LNCAP (cell line): Measurements from ENCODE around the gene CISD3.

Experiments
- TF ChIP-seq, protein P1 (sequence below): fragments of 450-650 bp; IDR thresholded peaks from 2 replicates; pipeline ENCODE4 v1.5.1; 2017; ENCODE audit warnings: mild to moderate bottlenecking

CISD3 gene

GRCh38 chr17:38761612-38762011 lies 31.5 kb downstream of the CISD3 start:
- TF ChIP-seq, protein P1, sequence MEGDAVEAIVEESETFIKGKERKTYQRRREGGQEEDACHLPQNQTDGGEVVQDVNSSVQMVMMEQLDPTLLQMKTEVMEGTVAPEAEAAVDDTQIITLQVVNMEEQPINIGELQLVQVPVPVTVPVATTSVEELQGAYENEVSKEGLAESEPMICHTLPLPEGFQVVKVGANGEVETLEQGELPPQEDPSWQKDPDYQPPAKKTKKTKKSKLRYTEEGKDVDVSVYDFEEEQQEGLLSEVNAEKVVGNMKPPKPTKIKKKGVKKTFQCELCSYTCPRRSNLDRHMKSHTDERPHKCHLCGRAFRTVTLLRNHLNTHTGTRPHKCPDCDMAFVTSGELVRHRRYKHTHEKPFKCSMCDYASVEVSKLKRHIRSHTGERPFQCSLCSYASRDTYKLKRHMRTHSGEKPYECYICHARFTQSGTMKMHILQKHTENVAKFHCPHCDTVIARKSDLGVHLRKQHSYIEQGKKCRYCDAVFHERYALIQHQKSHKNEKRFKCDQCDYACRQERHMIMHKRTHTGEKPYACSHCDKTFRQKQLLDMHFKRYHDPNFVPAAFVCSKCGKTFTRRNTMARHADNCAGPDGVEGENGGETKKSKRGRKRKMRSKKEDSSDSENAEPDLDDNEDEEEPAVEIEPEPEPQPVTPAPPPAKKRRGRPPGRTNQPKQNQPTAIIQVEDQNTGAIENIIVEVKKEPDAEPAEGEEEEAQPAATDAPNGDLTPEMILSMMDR: peak; percentile 29; the same call in 1 of the 2 replicates

DNA sequence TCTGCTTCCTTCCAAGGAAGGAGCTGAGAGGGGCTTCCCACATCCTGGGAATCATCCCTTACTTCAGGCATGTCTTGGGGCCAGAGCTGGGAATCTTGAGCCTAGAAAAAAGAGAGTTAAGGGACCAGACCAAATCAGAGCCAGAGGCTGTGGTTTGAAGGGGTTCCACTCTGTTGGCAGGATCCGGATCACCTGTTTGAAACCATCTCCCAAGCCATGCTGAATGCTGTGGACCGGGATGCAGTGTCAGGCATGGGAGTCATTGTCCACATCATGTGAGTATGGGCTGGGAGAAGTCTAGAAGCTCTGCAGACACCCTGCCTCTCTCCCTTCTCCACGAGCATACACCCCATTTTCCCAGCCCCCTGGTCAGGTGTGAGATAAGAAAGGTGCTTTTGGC lies 32.1 kb downstream of the CISD3 start:
- TF ChIP-seq, protein P1: no peak

- TF ChIP-seq, protein P1: no peak
Measured at GRCh38 chr17:38766341-38766740, 36.2 kb downstream of the CISD3 start.

DNA sequence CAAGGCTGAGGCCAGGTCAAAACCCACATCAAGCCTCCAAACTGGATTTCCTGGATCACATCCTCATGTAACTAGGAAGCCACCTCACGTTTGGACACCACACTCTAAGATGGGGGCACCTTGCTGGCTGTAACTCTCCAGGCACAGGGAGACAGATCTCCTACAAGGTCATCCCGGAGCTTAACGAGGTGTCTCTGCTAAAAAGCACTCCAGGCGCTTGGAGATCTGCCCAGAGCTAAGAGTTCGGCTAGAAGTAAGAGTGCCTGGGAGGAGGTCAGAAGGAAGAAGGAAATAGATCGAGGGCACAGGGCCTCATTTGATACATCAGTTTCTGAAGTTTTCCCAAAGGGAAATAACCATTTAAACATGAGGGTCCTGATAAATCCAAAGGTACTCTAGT lies 38.3 kb downstream of the CISD3 start:
- TF ChIP-seq, protein P1: no peak

DNA sequence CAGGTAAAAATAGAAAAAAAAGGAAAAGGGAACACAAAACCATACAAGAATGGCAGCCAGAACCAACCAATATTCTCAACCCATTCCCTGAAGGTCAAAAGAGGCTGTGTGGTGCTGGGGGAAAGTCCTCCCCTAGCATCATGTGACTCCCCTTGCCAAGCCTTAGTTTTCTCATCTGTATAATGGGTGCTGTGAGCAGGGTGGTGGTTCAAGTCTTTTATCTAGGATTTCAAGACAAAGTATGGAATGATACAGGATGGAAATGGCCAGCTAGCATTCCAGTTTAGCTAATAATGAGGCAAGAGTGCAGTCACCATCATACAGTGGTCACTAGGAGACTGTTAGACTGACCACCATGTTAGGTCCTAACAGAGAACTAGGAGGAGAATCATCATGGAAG lies 43.1 kb downstream of the CISD3 start:
- TF ChIP-seq, protein P1: no peak

GRCh38 chr17:38777641-38778250 lies 47.6 kb downstream of the CISD3 start:
- TF ChIP-seq, protein P1: no peak

DNA sequence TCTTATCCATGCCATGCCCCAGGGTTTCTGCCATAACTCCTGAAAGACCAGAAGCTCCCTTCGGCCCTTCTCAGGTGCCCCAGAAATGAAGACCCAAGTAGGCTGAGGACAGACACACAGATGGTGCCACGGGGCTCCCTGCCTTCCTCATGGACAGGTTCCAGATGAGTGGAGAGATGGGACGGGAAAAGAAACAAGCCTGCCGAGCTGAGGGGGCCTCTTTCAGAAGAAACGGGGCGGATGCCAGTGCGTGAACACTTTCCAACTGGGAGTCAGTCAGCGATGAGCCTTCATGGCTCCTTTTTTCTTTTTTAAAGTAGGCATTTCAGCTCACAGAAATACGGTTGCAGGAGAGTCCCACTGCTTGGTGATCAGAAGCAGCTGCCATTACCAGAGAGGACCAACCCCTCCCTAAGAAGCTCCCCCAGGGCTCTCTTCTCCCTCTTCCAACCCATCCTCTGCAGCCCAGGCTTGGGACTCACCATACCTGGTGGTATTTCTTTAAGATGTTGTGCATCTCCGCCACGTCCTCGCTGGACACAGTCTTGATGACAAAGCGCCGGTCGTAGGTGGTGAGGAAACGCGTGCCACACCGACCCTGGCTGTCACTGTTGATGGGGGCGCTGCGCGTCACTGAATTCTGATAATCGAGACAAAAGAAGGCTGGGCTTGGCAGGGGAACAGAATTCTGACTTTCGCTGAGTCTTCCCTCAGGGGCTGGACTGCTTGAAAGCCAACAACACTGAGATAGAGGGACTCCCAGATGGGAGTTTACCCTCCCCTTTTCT lies 50.0 kb downstream of the CISD3 start:
- TF ChIP-seq, protein P1: no peak
